Natural killer cell (primary cell): ENCODE results near the gene DHRS7B. TPM values are rescaled to one million over a fixed set of nuclear protein-coding genes. Genes with fewer than 3 reads are reported as not detected.
"Not testable (repeated sequence)": the region's sequence is repeated elsewhere in the genome, so short reads cannot be mapped to it uniquely, and the experiment has no call there.

Experiments used
- ATAC-seq, 3 donors: fragments of 150-1000 bp in 2 of 3; fragments of 200-7000 bp in 1 of 3; cut with Tn5 transposase; 1 replicate in 1 of 3; 2 replicates in 2 of 3; pipeline ENCODE4 v1.10.0; 2021; ENCODE audit warnings: mild to moderate bottlenecking in 2 of 3, moderate library complexity in 2 of 3
- DNase-seq, 2 donors: peaks; one replicate each; pipeline versions ENCODE4 v3.0.0 to v3.0.0-alpha.2; 2013 to 2021; ENCODE audit warnings: mixed read lengths in 1 of 2
- H3K27ac ChIP-seq: one replicate; pipeline ENCODE4 v1.5.1; 2013; ENCODE audit warnings: mild to moderate bottlenecking, low read length
- H3K27me3 ChIP-seq: one replicate; pipeline ENCODE4 v1.6.1; 2013; ENCODE audit warnings: low read length; ENCODE audit not compliant: control insufficient read depth, insufficient read depth
- H3K36me3 ChIP-seq: one replicate; pipeline ENCODE4 v1.6.1; 2013; ENCODE audit warnings: low read length; ENCODE audit not compliant: control insufficient read depth, insufficient read depth
- H3K4me1 ChIP-seq: one replicate; pipeline ENCODE4 v1.6.1; 2013; ENCODE audit warnings: low read length; ENCODE audit not compliant: control insufficient read depth, insufficient read depth
- H3K4me3 ChIP-seq: one replicate; pipeline ENCODE4 v1.5.1; 2013; ENCODE audit warnings: low read length
- H3K9me3 ChIP-seq: one replicate; pipeline ENCODE4 v1.6.1; 2013; ENCODE audit warnings: low read length; ENCODE audit not compliant: control insufficient read depth, insufficient read depth
- H3K27ac Mint-ChIP-seq, 2 donors: one replicate each; pipeline ENCODE4 v1.8.0; 2022; ENCODE audit warnings: mild to moderate bottlenecking in 2 of 2, mixed read lengths in 2 of 2, moderate library complexity in 1 of 2
- H3K27me3 Mint-ChIP-seq, 2 donors: one replicate each; pipeline ENCODE4 v1.8.0; 2022; ENCODE audit warnings: low read depth in 2 of 2, mixed read lengths in 2 of 2
- H3K36me3 Mint-ChIP-seq: one replicate; pipeline ENCODE4 v1.8.0; 2022; ENCODE audit warnings: mixed read lengths
- H3K4me1 Mint-ChIP-seq, 2 donors: one replicate each; pipeline ENCODE4 v1.8.0; 2022; ENCODE audit warnings: mixed read lengths in 2 of 2
- H3K4me3 Mint-ChIP-seq: one replicate; pipeline ENCODE4 v1.8.0; 2022; ENCODE audit warnings: mild to moderate bottlenecking, moderate library complexity, mixed read lengths
- H3K9me3 Mint-ChIP-seq, 2 donors: one replicate each; pipeline ENCODE4 v1.8.0; 2022; ENCODE audit warnings: mixed read lengths in 2 of 2
- CTCF ChIP-seq: fragments of 200-600 bp; IDR thresholded peaks from one replicate; pipeline ENCODE4 v1.8.0; 2022; ENCODE audit warnings: antibody characterized with exemption
- WGBS: methylation state at CpG from one replicate; pipeline ENCODE4 v1.1.7; 2013; ENCODE audit warnings: missing lambda C conversion rate; ENCODE audit not compliant: insufficient coverage; 5-methylcytosine and 5-hydroxymethylcytosine counted together
- intact Hi-C: fragments of 100-400 bp; cut with micrococcal nuclease; formaldehyde crosslinking; loops from one replicate; pipeline ENCODE4 v1.14.2; 2022
- total RNA-seq, 4 donors: library from RNA; stranded (reverse); fragments of 120-200 nt in 1 of 4; gene quantifications; one replicate each; pipeline versions ENCODE4 v1.2.3 to v1.2.4, GENCODE V29; 2013 to 2022

The DHRS7B gene
- total RNA-seq, 3 donors from 2014 or later (not counting 1 experiment from before 2014, with no cell fraction given), result 10.3 to 13.4 (median 11.5) TPM

GRCh38 chr17:21079196-21079595, 47.6 kb upstream of the DHRS7B start:
- Mint-ChIP-seq H3K9me3 (no peaks in the 10 kb centered on the region), H3K36me3 (no peaks in the 10 kb centered on the region), H3K27ac (no peak overlapping the region), H3K27me3 (peaks cover 22 to 23% of the 10 kb centered on the region in 2 donors), H3K4me3 (no peak overlapping the region), H3K4me1 (no peaks in the 10 kb centered on the region)
- no peaks in the 10 kb centered on the region for H3K4me1 ChIP-seq
- no peaks in the 10 kb centered on the region for H3K36me3 ChIP-seq
- TF ChIP-seq CTCF, result no peak
- intact Hi-C loops, result no loop called here
- WGBS, result 88% methylated on average over 7 of the region's 7 CpGs
- H3K27ac ChIP-seq, result no peak overlapping the region
- DNase-seq (no peak), ATAC-seq (no peak)
- H3K9me3 ChIP-seq, result no peaks in the 10 kb centered on the region
- H3K27me3 ChIP-seq, result no peaks in the 10 kb centered on the region
- H3K4me3 ChIP-seq, result no peak overlapping the region

GRCh38 chr17:21082001-21082436, 44.7 kb upstream of the DHRS7B start:
- Mint-ChIP-seq H3K36me3 (no peaks in the 10 kb centered on the region), H3K27me3 (peaks cover 21 to 22% of the 10 kb centered on the region in 2 donors), H3K27ac (no peak overlapping the region), H3K9me3 (no peaks in the 10 kb centered on the region), H3K4me3 (no peak overlapping the region), H3K4me1 (no peaks in the 10 kb centered on the region)
- H3K36me3 ChIP-seq, result no peaks in the 10 kb centered on the region
- intact Hi-C loops, result no loop called here
- ATAC-seq, result no peak
- TF ChIP-seq CTCF, result no peak
- DNase-seq, result no peak
- H3K4me1 ChIP-seq, result no peaks in the 10 kb centered on the region
- H3K9me3 ChIP-seq, result no peaks in the 10 kb centered on the region
- H3K4me3 ChIP-seq, result no peak overlapping the region
- 88% methylated on average over 5 of the region's 5 CpGs for WGBS
- no peak overlapping the region for H3K27ac ChIP-seq
- no peaks in the 10 kb centered on the region for H3K27me3 ChIP-seq

GRCh38 chr17:21085280-21085679, 41.5 kb upstream of the DHRS7B start:
- DNase-seq, H3K9me3 ChIP-seq, ATAC-seq, H3K4me1 Mint-ChIP-seq, H3K36me3 ChIP-seq, H3K27me3 Mint-ChIP-seq, H3K4me1 ChIP-seq, H3K27ac Mint-ChIP-seq, intact Hi-C loops, H3K4me3 Mint-ChIP-seq, H3K36me3 Mint-ChIP-seq, H3K27ac ChIP-seq, H3K9me3 Mint-ChIP-seq, H3K27me3 ChIP-seq, H3K4me3 ChIP-seq: not testable (repeated sequence)
- WGBS, result 100% methylated on average over 1 of the region's 1 CpG

- Histone ChIP-seq H3K4me3 (no peak overlapping the region), H3K36me3 (no peaks in the 10 kb centered on the region), H3K27me3 (no peaks in the 10 kb centered on the region), H3K4me1 (no peaks in the 10 kb centered on the region), H3K27ac (no peak overlapping the region), H3K9me3 (no peaks in the 10 kb centered on the region)
- no peaks in the 10 kb centered on the region for H3K9me3 Mint-ChIP-seq
- TF ChIP-seq CTCF, result no peak
- no peak overlapping the region for H3K4me3 Mint-ChIP-seq
- WGBS, result 84% methylated on average over 30 of the region's 32 CpGs
- H3K27ac Mint-ChIP-seq, result no peak overlapping the region
- intact Hi-C loops, result no loop called here
- DNase-seq (no peak), ATAC-seq (no peak)
- no peaks in the 10 kb centered on the region for H3K36me3 Mint-ChIP-seq
- H3K27me3 Mint-ChIP-seq, result peaks cover 0 to 8% of the 10 kb centered on the region in 2 donors
- H3K4me1 Mint-ChIP-seq, result no peaks in the 10 kb centered on the region
These were observed 41.1 kb upstream of the DHRS7B start for GRCh38 chr17:21085707-21086106.
